ENCODE results near the gene PBXIP1. TPM values are rescaled to one million over a fixed set of nuclear protein-coding genes. Genes with fewer than 3 reads are reported as not detected.
A peak's percentile ranks its signal among the peaks of the same experiment; 100 is the strongest.

Gene PBXIP1
- total and polyA plus RNA-seq, 2 of the 13 experiments (the other 11 are each of a cell fraction or from before 2014, with no cell fraction given) = 16.3 to 31.9 TPM

DNA sequence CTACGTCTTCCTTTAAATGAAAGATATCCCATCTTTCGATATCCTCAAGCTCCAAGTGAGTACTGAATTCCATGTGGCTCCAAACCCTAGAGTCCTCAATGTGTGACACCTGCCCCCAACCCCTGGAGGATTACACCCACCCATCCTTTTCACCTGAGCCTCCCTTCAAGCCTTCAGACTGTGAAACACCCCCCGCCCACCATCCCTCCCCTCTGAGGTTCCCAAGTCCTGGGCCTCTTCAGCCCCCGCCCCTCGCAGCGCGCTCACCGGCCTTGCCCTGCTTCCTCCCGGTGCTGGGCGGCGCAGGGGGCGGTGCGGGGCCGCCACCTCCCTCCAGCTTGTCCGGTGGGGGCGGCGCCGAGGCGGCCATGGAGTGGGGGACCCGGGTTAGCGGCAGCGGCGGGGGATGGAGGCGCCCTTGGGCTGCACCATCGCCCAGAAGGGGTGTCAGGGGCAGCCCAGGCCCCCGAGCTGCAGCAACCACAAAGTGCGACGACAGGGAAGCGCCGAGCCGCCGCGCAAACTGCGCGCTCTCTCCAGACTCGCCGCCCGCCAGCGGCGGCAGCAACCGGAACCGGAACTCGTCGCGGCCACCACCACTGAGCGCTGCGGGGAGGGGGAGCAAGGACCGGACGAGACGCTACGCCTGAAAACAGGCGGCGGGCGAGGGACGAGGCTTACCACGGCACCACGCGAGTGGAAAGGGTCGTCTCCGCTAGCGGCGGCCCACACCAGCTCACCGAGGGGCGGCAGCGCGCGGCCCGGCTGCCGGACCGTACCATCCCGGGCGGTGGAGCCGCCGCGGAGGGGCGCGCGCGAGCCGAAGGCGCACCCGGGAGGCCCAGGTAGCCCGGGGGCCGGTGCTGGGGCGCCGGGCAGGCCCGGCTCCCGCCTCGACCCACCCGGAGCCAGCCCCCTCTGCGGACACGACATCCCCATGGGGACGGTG is 5.6 kb upstream of the PBXIP1 start, which contains the start of gene PYGO2 (continued):
- TF ChIP-seq KLF11 (CRISPR knock-in tag; IDR thresholded peaks at IDR 0.05) (no peak), SETDB1 (CRISPR knock-in tag; IDR thresholded peaks at IDR 0.05; ENCODE audit: borderline replicate concordance) (no peak), ZNF12 (CRISPR knock-in tag; IDR thresholded peaks at IDR 0.05) (no peak), REXO4 (CRISPR knock-in tag; IDR thresholded peaks at IDR 0.05; ENCODE audit: borderline replicate concordance) (no peak), NR2F1 (CRISPR knock-in tag; IDR thresholded peaks at IDR 0.05) (0 out of 4 replicates have a peak, but pooled peaks of 1 of the 2 experiments have one; percentile 3), HNF4G (IDR thresholded peaks at IDR 0.05; ENCODE audit: borderline replicate concordance, low read depth, low read length) (no peak), HNF4G (CRISPR knock-in tag; IDR thresholded peaks at IDR 0.05; ENCODE audit: borderline replicate concordance, low read depth) (peak; percentile 77), STAT5B (CRISPR knock-in tag; IDR thresholded peaks at IDR 0.05) (no peak), CSRNP1 (CRISPR knock-in tag; IDR thresholded peaks at IDR 0.05) (peak; percentile 75), ZNF83 (CRISPR knock-in tag; IDR thresholded peaks at IDR 0.05; ENCODE audit: borderline replicate concordance) (0 out of 2 replicates have a peak, but pooled peaks have one; percentile 51), RFX5 (IDR thresholded peaks at IDR 0.05; ENCODE audit: low read depth, low read length) (no peak), ZBTB49 (CRISPR knock-in tag; IDR thresholded peaks at IDR 0.05; ENCODE audit: borderline replicate concordance) (no peak), GATA4 (IDR thresholded peaks at IDR 0.05; ENCODE audit: borderline replicate concordance, low read depth) (peak; percentile 27; the same call in 1 of the 2 replicates), ATF7 (IDR thresholded peaks at IDR 0.05) (no peak), ATF7 (CRISPR knock-in tag; IDR thresholded peaks at IDR 0.05) (0 out of 2 replicates have a peak, but pooled peaks have one; percentile 51), ZNF546 (CRISPR knock-in tag; conservative IDR thresholded peaks at IDR 0.05) (peak; percentile 81), ZBTB46 (CRISPR knock-in tag; IDR thresholded peaks at IDR 0.05; ENCODE audit: borderline replicate concordance) (no peak), ZNF530 (CRISPR knock-in tag; IDR thresholded peaks at IDR 0.05; ENCODE audit: low read depth) (no peak)
- TF ChIP-seq, protein P1, sequence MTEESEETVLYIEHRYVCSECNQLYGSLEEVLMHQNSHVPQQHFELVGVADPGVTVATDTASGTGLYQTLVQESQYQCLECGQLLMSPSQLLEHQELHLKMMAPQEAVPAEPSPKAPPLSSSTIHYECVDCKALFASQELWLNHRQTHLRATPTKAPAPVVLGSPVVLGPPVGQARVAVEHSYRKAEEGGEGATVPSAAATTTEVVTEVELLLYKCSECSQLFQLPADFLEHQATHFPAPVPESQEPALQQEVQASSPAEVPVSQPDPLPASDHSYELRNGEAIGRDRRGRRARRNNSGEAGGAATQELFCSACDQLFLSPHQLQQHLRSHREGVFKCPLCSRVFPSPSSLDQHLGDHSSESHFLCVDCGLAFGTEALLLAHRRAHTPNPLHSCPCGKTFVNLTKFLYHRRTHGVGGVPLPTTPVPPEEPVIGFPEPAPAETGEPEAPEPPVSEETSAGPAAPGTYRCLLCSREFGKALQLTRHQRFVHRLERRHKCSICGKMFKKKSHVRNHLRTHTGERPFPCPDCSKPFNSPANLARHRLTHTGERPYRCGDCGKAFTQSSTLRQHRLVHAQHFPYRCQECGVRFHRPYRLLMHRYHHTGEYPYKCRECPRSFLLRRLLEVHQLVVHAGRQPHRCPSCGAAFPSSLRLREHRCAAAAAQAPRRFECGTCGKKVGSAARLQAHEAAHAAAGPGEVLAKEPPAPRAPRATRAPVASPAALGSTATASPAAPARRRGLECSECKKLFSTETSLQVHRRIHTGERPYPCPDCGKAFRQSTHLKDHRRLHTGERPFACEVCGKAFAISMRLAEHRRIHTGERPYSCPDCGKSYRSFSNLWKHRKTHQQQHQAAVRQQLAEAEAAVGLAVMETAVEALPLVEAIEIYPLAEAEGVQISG (CRISPR knock-in tag; IDR thresholded peaks at IDR 0.05) = peak; percentile 89
